Measurements from ENCODE around the gene KATNB1.

- TF ChIP-seq CTCF (IDR thresholded peaks at IDR 0.05; ENCODE audit: low read depth, low read length, poor library complexity, severe bottlenecking) (no peak), EZH2phosphoT487 (IDR thresholded peaks at IDR 0.05; ENCODE audit: borderline replicate concordance, low read length) (no peak)
These were observed 62.8 kb downstream of the KATNB1 start for GRCh38 chr16:57798267-57798810.
